NOMO-1 (cell line): Measurements from ENCODE around the gene NCOA7.
A peak's percentile ranks its signal among the peaks of the same experiment; 100 is the strongest.

ENCODE experiments used
- DNase-seq, 2 experiments: peaks; one replicate each; lab custom pipeline; 2025; ENCODE audit not compliant: unreplicated experiment in 2 of 2; lab: John Stamatoyannopoulos, UW

NCOA7 gene, protein sequence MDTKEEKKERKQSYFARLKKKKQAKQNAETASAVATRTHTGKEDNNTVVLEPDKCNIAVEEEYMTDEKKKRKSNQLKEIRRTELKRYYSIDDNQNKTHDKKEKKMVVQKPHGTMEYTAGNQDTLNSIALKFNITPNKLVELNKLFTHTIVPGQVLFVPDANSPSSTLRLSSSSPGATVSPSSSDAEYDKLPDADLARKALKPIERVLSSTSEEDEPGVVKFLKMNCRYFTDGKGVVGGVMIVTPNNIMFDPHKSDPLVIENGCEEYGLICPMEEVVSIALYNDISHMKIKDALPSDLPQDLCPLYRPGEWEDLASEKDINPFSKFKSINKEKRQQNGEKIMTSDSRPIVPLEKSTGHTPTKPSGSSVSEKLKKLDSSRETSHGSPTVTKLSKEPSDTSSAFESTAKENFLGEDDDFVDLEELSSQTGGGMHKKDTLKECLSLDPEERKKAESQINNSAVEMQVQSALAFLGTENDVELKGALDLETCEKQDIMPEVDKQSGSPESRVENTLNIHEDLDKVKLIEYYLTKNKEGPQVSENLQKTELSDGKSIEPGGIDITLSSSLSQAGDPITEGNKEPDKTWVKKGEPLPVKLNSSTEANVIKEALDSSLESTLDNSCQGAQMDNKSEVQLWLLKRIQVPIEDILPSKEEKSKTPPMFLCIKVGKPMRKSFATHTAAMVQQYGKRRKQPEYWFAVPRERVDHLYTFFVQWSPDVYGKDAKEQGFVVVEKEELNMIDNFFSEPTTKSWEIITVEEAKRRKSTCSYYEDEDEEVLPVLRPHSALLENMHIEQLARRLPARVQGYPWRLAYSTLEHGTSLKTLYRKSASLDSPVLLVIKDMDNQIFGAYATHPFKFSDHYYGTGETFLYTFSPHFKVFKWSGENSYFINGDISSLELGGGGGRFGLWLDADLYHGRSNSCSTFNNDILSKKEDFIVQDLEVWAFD

DNA sequence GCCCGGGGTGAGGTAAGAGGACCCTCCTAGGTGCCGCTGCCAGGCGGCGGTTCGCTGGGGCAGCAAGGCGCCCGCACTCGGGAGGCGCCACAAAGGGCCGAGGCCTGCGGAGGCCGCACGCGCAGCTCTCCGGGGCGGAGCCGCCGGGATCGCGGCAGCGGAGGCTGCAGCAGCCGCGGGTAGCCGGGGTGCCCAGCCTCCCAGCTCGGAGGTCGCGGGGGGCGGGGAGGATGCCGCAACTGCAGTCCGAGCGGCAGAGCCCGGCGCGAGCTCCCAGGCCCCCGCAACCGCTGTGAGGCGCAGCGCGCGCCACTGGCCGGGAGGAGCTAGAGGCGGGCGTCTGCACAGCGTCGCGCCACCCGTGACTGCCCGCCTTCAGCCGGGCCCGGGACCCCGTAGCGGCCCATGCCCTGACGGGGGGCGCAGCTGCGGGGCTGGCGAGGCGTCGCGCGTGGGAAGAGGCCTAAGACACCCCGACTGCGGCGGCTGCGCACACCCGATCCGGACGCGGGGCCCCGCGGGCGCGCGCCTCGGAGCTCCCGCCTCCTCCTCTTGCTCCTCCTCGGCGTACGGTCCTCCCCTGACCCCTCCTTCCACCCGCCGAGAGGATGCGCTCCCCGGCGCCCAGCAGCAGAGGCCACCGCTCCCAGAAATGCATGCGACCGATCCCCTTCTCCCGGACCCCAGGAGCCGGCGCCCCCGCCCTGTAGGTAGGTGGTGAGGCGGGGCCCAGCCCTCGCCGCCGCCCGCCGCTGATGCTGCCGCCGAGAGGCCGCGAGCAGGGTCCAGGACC, at the start of gene NCOA7:
Gene NCOA7, plus strand, starts transcription at position 603 of the 793 bp plus-strand sequence. CDS start 24,395 bp downstream, outside the sequence.
- peak; percentile 68 to 75 for DNase-seq

DNA sequence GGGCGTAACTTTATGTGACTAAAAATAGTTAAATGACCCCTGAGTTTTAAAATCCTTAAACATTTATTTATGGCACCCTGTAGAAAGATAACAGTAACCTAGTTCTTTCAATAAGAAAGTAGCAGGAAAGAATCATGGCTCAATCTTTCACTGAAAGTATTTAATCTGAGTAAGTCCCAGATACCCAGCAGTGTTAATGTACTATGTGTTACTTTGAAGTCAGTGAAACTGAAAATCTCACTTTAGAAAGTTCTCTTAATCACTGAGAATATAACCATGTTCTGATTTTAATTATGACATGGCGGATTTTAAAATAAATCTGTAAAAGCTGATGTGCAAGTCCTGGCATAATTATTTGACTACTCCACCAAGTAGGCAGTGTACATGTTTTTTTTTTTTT, 49.4 kb upstream of the NCOA7 start:
- DNase-seq, result no peak

DNA sequence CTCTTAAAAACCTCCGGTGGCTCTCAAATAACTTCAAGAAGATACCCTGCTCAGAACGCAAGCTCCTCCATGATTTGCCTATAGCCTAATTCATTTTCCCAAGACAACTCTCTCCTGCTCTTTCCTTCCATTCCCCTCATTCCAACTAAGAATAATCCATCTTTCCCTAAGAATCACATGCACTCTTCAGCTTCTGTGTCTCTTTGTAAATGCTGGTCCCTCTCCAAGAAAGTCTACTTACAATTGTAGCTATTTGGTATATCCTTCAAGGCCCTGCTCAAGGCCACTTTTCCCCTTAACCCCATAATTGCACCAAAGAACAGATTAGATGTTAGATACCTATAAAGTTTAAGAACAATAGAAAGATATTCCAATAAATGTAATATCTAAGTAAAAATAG, 48.7 kb upstream of the NCOA7 start:
- DNase-seq, result no peak

DNA sequence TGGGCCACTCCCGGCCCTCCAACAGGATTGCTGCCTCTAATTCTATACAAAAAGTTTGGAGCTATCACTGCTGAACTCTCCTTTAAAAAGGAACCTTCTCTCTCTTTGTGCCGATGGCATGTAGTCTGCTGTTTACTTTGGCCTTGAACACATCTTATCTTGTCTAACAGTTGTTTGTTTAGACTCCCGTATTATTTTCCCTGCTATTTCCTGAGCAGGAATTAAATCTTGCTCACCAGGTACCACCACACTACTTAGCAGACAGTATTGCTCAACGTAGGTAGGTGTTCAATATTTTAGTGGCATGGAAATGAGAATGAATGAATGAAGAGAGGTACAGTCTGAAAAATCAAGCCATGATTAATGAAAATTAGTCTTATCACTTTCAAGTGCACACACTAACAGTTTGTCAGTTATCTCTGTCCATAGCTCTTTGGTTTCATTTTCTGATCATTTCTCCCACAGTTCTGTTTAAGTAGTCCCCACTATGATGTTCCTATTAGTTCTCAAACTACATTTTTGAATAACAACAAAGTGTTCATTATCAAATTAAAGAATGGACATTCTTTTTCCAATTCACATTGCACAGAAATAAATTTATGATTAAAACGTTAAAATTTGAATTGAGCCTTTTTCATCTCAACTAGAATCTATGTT, 48.2 kb upstream of the NCOA7 start:
- DNase-seq, result no peak

DNA sequence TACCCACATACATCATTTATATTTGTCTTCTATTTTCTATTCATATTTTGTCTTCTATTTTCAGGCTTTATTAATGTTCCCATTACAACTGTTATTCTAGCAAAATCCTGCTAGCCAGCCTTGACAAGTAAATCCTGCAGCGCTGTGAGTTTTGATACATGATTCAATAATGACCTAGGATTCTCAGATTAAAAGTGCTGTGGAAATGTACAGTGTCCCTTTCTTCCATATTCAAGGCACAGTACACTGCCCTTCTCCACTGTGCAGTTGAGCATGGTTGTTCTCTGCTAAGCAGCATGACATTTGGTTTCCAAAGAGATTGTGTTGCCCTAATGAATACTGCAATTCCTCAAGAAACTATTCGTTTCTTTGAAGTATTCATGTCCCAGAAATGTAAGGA, 47.2 kb upstream of the NCOA7 start:
- no peak for DNase-seq

DNA sequence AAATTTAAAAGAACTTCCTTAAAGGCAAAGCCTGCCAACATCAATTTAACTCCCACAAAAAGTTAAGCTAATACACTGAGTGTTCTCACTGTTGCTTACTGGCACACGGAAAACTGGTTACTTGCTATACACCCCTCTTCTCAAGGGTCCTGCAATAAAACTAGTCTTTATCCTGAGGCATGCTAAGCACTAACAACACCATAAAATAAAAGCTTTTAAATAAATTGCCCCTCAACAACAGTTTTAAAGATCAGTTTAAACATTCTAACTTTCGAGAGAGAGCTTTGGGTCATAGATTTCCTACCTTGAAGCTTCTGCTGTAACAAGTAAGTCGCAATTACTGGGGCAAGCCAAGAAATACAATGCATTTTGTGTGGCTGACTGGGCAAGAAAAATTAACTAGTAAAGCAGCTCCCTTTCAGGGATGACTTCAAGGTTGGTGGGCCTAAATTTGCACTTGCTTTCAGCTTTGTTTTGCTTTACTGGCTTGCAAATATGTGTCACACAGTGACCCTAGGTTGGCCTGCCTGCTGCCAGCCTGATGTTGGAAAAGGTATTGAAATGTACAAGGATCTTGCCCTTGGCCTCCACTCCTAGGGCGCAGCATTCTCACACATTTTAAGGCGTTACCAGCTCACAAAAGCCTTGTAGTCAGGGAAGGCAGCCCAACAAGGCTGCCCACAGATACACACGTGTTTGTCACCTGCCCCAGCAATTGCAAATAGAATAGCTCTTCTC, 45.3 kb upstream of the NCOA7 start:
- no peak for DNase-seq

DNA sequence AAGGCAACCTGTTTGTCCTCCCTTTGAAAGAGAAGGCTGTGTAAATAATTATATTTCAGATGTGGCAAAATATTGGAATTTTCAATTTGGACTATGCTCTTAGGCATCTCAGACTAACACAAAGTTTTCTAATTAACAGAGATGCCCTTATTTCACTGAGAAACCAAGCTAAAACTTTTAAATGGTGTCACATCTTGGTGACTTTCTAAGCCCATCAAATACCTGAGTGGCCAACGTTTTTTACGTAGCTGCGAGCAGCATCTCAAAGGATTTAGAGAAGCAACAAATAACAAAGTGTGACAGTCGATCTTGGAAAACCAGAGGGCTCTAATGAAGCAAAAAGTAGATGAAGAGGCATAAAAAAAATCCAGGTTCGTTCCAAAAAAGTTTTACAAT, 44.7 kb upstream of the NCOA7 start:
- DNase-seq, result no peak

DNA sequence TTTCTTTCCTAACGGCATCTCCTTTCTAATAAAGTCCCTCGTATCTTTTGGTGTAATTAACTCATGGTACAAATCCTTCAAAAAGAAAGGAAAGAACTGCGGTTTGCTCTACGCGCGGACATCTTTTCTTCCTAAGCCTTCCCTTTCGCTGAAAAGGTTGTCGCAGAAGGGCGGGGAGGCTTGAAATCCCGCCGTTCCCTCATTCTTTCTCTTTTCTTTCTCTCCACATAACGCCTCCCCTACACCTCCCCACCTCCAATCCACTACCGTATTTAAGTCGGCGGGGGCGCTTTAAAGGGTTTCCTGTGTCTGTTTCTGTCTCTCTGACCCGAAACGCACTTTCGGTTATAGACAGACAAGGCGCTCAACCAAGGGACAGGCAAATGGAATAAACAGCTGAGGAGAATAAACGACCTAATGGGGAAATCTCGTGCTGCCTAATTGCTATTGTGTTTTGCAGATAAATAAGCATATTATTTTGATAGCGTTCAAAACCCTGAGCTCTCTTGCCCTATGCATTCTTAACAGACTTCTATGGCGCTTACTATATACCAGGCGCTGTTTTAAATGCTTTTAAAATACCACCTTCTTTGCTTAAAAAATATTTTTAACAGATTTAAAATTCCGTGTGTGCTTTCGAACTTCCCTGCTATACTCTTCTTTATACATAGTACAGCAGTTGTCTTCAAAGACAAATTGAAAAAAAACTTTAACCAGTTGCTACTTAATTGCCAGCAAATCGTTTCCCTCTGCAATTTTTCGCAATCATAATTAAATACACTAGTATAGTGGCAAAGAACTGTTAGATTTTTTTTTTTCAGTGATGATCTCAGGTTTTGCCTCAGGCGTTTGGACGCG, 43.8 kb upstream of the NCOA7 start:
- peak; percentile 23 to 41 for DNase-seq

DNA sequence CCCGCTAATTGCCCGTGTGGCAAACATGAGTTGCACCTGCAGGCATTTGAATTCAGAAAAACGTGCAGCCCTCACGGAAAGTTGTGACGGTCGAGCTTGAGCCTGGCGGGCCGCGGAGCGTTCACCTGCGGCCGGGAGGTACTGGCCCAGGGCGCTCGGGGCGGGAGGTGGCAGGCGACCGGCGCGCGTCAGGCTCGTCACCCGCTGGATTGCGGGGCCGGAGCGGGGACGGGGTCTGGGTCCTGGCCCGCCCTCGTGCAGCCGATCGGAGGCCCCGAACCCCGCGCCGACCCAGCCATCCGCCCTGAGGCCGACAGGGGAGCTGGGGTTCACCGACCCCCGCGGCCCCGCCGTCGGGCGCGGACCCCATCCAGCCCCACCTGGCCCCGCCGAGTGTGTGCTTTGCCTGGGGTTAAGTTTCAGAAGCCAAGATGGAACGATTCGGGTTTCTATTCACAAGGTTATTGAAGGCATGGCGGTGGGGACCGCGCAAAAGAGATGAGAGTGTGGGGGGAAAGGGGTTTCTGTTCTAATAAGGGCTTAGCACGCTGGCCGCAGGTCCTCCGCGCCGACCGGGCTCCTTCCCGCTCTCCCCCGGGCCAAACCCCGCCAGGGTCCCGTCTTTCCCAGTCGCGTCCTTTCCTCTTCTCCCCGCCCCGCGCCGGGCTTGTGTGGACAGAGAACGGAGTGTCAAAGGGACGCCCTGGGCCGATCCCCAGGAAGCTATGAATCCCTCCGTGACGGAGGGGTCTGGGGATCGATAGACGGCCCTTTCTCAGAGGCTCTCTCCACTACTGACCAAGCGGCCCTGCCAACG, 43.0 kb upstream of the NCOA7 start:
- DNase-seq, result no peak

DNA sequence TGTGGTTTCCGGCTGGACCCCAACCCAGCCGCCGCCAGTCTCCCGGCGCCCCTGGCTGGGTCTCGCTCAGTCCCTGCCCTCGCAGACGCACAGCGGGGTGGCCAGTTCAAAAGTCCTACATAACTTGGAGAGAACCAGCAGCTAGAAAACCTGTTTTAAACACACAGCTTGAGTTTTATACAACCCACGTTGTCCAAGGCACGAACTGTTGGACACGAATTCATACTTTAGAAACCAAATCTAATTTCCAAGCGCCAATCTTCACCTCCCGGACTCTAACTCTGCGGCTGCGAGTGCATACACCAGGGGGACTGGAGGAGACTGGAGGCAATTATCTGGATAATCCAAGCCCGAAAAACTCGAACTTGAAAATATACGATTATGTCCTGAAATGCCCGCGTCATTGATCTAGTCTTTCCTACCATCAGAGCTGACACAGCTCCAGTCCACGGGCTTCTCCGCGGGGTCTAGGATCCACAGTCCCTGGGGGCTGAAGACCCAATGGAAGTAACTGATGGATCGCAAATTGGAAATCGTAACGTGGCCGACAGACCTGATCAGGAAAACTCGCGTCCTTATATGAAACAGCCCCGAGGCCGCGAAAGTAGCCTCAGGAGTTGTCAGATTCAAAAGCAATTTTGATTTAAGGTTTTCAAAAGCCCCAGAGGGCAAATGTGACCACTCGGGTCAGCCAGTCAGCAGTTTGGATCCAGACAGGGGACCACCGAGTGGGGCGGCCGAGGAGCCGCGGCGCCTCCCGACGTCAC, 42.2 kb upstream of the NCOA7 start:
- peak in 1 of 2 experiments; percentile 23 for DNase-seq

DNA sequence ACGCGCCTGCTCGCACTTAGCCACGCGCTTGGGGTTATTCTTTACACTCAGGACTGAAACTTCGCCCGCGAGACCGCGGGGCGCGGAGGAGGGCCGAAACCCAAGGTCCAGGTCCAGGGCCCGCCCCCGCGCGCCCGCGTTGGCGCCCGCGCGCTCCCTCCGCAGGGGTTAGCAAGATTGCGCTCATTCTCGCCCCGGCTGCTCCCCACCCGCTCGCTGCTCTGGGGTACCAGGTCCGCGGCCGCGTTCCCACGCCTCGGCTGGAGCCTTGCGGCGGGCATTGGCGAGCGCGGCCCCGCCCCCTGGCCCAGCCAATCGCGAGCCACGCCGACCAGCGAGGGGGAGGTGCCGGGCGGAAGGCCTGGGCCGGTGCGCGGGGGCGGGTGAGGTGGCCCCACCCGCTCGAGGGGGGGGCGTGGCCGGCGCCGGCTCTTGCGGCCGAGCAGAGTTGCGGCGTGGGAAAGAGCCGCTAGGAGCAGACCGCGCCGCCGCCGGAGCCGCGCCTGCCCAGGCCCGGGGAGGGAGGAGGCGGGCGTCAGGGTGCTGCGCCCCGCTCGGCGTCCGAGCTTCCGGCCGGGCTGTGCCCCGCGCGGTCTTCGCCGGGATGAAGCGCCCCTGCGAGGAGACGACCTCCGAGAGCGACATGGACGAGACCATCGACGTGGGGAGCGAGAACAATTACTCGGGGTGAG, 41.4 kb upstream of the NCOA7 start, which contains the start of gene HEY2:
Gene HEY2, plus strand, starts transcription at position 460 of the 692 bp plus-strand sequence. Its CDS starts 145 bp downstream, at position 605.
- DNase-seq, result peak; percentile 86 to 96

DNA sequence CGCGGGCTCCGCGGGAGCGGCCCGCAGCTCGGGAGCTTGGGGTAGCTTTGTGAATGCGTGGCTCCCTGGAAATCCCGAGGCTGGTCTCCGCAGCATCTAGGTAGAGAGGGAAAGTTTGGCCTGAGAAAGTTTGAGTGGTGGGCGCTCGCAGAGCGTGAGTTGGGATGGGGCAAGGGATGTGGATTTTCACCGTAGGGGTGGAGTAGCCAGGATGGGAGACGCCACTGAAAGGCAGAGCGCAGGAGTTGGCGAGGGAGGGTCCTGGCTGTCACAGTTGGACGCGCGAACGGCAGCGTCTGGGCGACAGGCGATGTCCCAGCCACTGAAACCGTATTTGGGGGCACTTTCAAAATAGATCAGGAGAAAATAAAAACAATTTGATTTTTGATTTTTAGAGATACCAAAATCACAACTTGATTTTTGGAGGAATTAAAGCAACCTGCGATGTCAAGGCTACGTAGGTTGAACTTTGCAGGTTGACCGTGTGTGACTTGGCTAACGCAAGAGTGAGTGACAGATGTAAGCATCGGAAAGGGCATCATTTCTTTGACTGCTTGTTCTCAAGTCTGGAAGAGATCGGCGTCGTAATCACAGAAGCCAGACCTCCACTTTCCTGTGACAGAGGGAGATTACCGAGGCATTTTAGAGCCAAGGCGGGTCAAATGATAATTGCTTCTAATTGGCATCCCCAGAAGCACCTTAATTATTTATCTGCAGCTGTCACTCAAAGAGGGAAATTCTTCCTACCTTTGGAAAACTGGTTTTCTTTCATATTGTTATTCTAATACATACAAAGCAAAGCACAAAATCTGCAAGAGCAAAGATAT, 40.7 kb upstream of the NCOA7 start:
- DNase-seq, result no peak

DNA sequence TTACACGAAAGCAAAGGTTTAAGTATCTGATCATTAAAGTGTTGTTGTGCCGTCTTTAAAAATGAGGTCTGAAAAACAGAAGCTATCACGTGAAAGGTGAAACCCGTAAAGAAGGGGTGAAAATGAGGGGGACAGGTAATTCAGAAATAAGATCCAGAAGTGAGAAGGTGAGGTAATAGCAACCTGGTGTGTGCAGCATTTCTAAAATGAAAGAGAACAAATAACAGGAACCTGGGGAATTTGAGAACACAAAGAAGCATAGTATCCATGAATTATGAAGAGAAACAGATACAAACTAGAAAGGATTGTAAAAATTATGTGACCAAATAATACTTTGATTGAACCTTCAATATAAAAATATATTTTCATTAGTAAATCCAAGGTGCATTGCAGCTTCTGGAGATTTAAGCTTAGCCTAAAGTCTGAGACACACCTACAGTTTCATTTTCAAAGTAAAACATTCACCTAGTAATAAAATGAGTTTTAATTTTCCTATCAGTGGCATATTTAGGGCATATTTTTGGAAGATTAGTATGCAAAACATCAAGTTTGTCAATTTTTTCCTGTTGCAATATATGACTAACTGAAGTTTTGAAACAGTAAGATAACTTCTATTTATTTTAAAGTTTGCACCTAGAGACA, 39.9 kb upstream of the NCOA7 start:
- DNase-seq, result no peak

DNA sequence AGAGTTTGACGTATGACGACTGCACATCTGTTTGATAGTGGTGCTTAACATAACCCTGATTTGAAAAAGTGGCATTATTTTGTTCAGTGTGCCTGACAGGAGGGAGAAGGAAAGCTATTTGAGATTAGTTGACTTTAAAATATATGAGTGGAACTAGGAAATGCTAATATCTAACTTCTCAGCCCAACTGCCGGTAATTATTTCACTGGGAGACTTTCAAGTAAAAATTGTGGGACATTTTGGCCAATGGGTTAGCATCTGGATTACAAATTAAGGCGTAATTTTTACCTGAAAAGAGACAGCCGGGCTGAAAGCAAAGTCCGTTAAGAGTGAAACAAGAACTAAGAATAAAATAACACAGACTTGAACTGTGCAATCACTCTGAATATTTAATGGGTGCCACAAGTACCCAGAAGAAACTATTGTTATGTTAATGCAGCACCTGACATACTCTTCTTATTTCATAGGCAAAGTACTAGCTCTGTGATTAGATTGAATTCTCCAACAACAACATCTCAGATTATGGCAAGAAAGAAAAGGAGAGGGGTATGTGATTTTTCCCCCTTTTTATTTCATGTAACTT, 39.3 kb upstream of the NCOA7 start:
- no peak for DNase-seq

DNA sequence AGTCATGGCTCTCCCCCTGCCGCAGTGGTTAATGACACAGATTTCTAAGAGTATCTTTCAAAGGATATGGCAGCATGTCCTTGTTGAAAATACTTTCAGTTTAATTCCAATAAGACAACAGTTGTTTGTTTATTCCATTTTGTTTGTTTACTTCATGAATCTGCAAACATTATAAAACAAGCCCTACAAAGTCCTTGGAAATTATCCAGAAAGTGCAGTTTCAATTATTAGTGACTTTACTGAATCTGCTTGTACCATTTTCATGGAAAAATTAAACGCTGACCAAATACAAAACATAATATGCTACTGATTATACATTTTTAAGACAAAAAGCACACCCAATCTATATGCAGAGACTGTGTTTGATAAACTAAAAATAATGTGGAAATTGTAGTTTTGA, 38.0 kb upstream of the NCOA7 start:
- no peak for DNase-seq
